HG02759 (cell line): ENCODE results near the gene PRSS56.

Source experiments
- ATAC-seq: cut with Tn5 transposase; IDR thresholded peaks from one replicate; pipeline ENCODE4 v1.9.1; 2021; ENCODE audit warnings: mild to moderate bottlenecking, moderate library complexity; ENCODE audit not compliant: unreplicated experiment

The PRSS56 gene

GRCh38 chr2:232486558-232487384 lies 33.4 kb upstream of the PRSS56 start:
- no peak for ATAC-seq

- no peak for ATAC-seq
These were observed 32.6 kb upstream of the PRSS56 start, which contains the start of gene ECEL1 for GRCh38 chr2:232487385-232488096. ECEL1 (minus strand) TSS chr2:232487834; CDS start chr2:232486653, 1,181 bp downstream.

- no peak for ATAC-seq
These were observed 32.0 kb upstream of the PRSS56 start for GRCh38 chr2:232488097-232488711.

- ATAC-seq, result no peak
These were observed 31.4 kb upstream of the PRSS56 start for GRCh38 chr2:232488721-232489300.

GRCh38 chr2:232489516-232490220 lies 30.5 kb upstream of the PRSS56 start:
- no peak for ATAC-seq

GRCh38 chr2:232490221-232491138 lies 29.7 kb upstream of the PRSS56 start:
- no peak for ATAC-seq

GRCh38 chr2:232491139-232491780 lies 28.9 kb upstream of the PRSS56 start:
- ATAC-seq, result no peak

GRCh38 chr2:232492236-232492848 lies 27.8 kb upstream of the PRSS56 start:
- ATAC-seq, result no peak

- ATAC-seq, result no peak
These were observed 27.1 kb upstream of the PRSS56 start for GRCh38 chr2:232492963-232493700.

GRCh38 chr2:232493701-232494474 lies 26.3 kb upstream of the PRSS56 start:
- no peak for ATAC-seq

- ATAC-seq, result no peak
These were observed 25.6 kb upstream of the PRSS56 start for GRCh38 chr2:232494542-232494941.

GRCh38 chr2:232495292-232495691 lies 24.9 kb upstream of the PRSS56 start:
- no peak for ATAC-seq

- no peak for ATAC-seq
These were observed 23.5 kb upstream of the PRSS56 start for GRCh38 chr2:232496501-232497270.

GRCh38 chr2:232497348-232497747 lies 22.8 kb upstream of the PRSS56 start:
- ATAC-seq, result no peak

GRCh38 chr2:232498452-232498851 lies 21.7 kb upstream of the PRSS56 start:
- no peak for ATAC-seq

GRCh38 chr2:232501331-232501771 lies 18.8 kb upstream of the PRSS56 start:
- no peak for ATAC-seq
